GM04504 (cell line): Measurements from ENCODE around the gene CLEC6A.
"Not testable (repeated sequence)": the region's sequence is repeated elsewhere in the genome, so short reads cannot be mapped to it uniquely, and the experiment has no call there.

ENCODE experiments used
- DNase-seq: peaks from one replicate; pipeline ENCODE4 v3.0.0-alpha.2; 2012; ENCODE audit warnings: low read depth

CLEC6A gene

GRCh38 chr12:8455727-8456360, at the start of gene CLEC6A:
CLEC6A (plus strand) TSS chr12:8455962; CDS start chr12:8456112, 150 bp downstream.
- DNase-seq, result no peak

- not testable (repeated sequence) for DNase-seq
These were observed 36.2 kb upstream of the CLEC6A start for GRCh38 chr12:8419576-8419975.

GRCh38 chr12:8420506-8420905, 35.3 kb upstream of the CLEC6A start:
- no peak for DNase-seq

GRCh38 chr12:8444536-8445278, 11.1 kb upstream of the CLEC6A start:
- not testable (repeated sequence) for DNase-seq

- DNase-seq, result no peak
These were observed 10.0 kb upstream of the CLEC6A start for GRCh38 chr12:8445731-8446130.

- no peak for DNase-seq
These were observed 8.9 kb upstream of the CLEC6A start for GRCh38 chr12:8446642-8447547.

GRCh38 chr12:8449355-8449859, 6.4 kb upstream of the CLEC6A start:
- no peak for DNase-seq

- no peak for DNase-seq
These were observed 3.7 kb upstream of the CLEC6A start for GRCh38 chr12:8452036-8452435.

- no peak for DNase-seq
These were observed 2.7 kb upstream of the CLEC6A start for GRCh38 chr12:8453021-8453513.

- DNase-seq, result no peak
These were observed 2.0 kb upstream of the CLEC6A start for GRCh38 chr12:8453796-8454195.

- DNase-seq, result no peak
These were observed 491 bp upstream of the CLEC6A start for GRCh38 chr12:8455271-8455670.

- DNase-seq, result no peak
These were observed 5.7 kb downstream of the CLEC6A start for GRCh38 chr12:8461426-8461825.

- DNase-seq, result no peak
These were observed 9.7 kb downstream of the CLEC6A start for GRCh38 chr12:8465301-8465996.

- DNase-seq, result no peak
These were observed 10.5 kb downstream of the CLEC6A start for GRCh38 chr12:8466241-8466640.

- DNase-seq, result no peak
These were observed 15.3 kb downstream of the CLEC6A start for GRCh38 chr12:8471090-8471489.

- no peak for DNase-seq
These were observed 19.9 kb downstream of the CLEC6A start for GRCh38 chr12:8475508-8476203.

- DNase-seq, result no peak
These were observed 26.9 kb downstream of the CLEC6A start for GRCh38 chr12:8482571-8483061.

GRCh38 chr12:8483079-8483478, 27.3 kb downstream of the CLEC6A start:
- no peak for DNase-seq

GRCh38 chr12:8491646-8492530, 36.1 kb downstream of the CLEC6A start:
- DNase-seq, result no peak

- no peak for DNase-seq
These were observed 37.3 kb downstream of the CLEC6A start for GRCh38 chr12:8493084-8493483.
